ENCODE measurements around the gene NRXN3. TPM values are rescaled to one million over a fixed set of nuclear protein-coding genes. Genes with fewer than 3 reads are reported as not detected.
"Not testable (repeated sequence)": the region's sequence is repeated elsewhere in the genome, so short reads cannot be mapped to it uniquely, and the experiment has no call there.

Gene NRXN3
- total RNA-seq, 1 experiment from 2014 or later = 1.1 TPM

DNA sequence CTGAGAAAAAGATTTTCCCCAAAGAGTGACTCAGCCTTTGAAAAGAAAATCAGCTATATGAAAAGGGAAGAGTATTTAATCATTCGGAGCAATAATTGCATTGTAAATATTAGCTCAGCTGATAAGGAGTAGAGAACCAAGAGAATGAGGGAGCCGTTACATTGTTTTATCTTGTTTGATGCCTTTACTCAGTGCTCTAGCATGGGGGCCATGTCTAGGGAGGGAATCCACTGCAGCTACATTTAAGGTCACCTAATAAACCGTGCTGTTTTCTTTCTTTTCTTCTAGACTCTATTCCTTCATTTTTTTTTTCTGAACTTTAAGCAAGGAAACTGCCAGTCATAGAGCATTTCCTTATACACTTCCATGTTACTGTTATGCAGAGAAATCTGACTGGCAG lies 1594.2 kb downstream of the NRXN3 start:
- H3K4me2 ChIP-seq (ENCODE audit: low read length) = peak overlapping the region; percentile 32
- no peak overlapping the region for H2AFZ ChIP-seq (ENCODE audit: low read length)
- ChIA-PET POLR2A (ENCODE audit: unreplicated experiment) (interaction anchor here (0.6 kb wide), 1 partner anchor 365 kb away, joined by 3 read pairs; no protein-coding TSS in a partner anchor), CTCF (interaction anchor here (0.6 kb wide), 1 partner anchor 831 kb away, joined by 23 read pairs; no protein-coding TSS in a partner anchor)
- DNase-seq (peak; percentile 39), ATAC-seq (peak; percentile 59)
- peak overlapping the region; percentile 47; the same call in 1 of the 2 replicates for H3K27ac ChIP-seq (ENCODE audit: low read length)
- H3K9ac ChIP-seq (ENCODE audit: low read length) = no peak overlapping the region
- H3K27me3 ChIP-seq (ENCODE audit: low read length) = no peaks in the 10 kb centered on the region
- H3K9me2 ChIP-seq (replicated peaks; ENCODE audit: low read length) = no peaks in the 10 kb centered on the region
- H3K36me3 ChIP-seq (ENCODE audit: low read depth, low read length) = no peaks in the 10 kb centered on the region
- H3K4me3 ChIP-seq (ENCODE audit: low read length) = no peak overlapping the region
- H3K9me3 ChIP-seq (ENCODE audit: low read length) = no peaks in the 10 kb centered on the region
- intact Hi-C loops (cut with micrococcal nuclease) = no loop called here
- no peak for TF ChIP-seq EZH2 (IDR thresholded peaks at IDR 0.05; ENCODE audit: low read length, unreplicated experiment)
- no peak for TF ChIP-seq EZH2phosphoT487 (IDR thresholded peaks at IDR 0.05; ENCODE audit: borderline replicate concordance, low read length)
- TF ChIP-seq, protein P1, sequence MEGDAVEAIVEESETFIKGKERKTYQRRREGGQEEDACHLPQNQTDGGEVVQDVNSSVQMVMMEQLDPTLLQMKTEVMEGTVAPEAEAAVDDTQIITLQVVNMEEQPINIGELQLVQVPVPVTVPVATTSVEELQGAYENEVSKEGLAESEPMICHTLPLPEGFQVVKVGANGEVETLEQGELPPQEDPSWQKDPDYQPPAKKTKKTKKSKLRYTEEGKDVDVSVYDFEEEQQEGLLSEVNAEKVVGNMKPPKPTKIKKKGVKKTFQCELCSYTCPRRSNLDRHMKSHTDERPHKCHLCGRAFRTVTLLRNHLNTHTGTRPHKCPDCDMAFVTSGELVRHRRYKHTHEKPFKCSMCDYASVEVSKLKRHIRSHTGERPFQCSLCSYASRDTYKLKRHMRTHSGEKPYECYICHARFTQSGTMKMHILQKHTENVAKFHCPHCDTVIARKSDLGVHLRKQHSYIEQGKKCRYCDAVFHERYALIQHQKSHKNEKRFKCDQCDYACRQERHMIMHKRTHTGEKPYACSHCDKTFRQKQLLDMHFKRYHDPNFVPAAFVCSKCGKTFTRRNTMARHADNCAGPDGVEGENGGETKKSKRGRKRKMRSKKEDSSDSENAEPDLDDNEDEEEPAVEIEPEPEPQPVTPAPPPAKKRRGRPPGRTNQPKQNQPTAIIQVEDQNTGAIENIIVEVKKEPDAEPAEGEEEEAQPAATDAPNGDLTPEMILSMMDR (conservative IDR thresholded peaks at IDR 0.05; ENCODE audit: low read depth, low read length) = no peak
- H3K79me2 ChIP-seq (ENCODE audit: low read length) = no peaks in the 10 kb centered on the region
- BruUV-seq (replicated peaks) = no TSS peak
- H3K4me1 ChIP-seq (ENCODE audit: insufficient read depth, low read length) = peaks cover 16% of the 10 kb centered on the region
- H3F3A ChIP-seq (ENCODE audit: low read length, unreplicated experiment) = no peaks in the 10 kb centered on the region
- no peaks in the 10 kb centered on the region for H4K20me1 ChIP-seq (ENCODE audit: low read length)

- ChIA-PET POLR2A (ENCODE audit: unreplicated experiment) (no interaction called here), CTCF (no interaction called here)
- intact Hi-C loops (cut with micrococcal nuclease) = no loop called here
- H4K20me1 ChIP-seq (ENCODE audit: low read length) = no peaks in the 10 kb centered on the region
- H3K79me2 ChIP-seq (ENCODE audit: low read length) = no peaks in the 10 kb centered on the region
- H3K27ac ChIP-seq (ENCODE audit: low read length) = no peak overlapping the region
- no peaks in the 10 kb centered on the region for H3K9me2 ChIP-seq (replicated peaks; ENCODE audit: low read length)
- peaks cover 16% of the 10 kb centered on the region for H3K4me1 ChIP-seq (ENCODE audit: insufficient read depth, low read length)
- no TSS peak for BruUV-seq (replicated peaks)
- no peak overlapping the region for H2AFZ ChIP-seq (ENCODE audit: low read length)
- no peak for DNase-seq
- H3K9ac ChIP-seq (ENCODE audit: low read length) = no peak overlapping the region
- H3K4me2 ChIP-seq (ENCODE audit: low read length) = no peak overlapping the region
- no peaks in the 10 kb centered on the region for H3K9me3 ChIP-seq (ENCODE audit: low read length)
- ATAC-seq = no peak
- H3K27me3 ChIP-seq (ENCODE audit: low read length) = no peaks in the 10 kb centered on the region
- H3F3A ChIP-seq (ENCODE audit: low read length, unreplicated experiment) = no peaks in the 10 kb centered on the region
- TF ChIP-seq, protein P1 (conservative IDR thresholded peaks at IDR 0.05; ENCODE audit: low read depth, low read length) = no peak
- no peak for TF ChIP-seq EZH2phosphoT487 (IDR thresholded peaks at IDR 0.05; ENCODE audit: borderline replicate concordance, low read length)
- no peak for TF ChIP-seq EZH2 (IDR thresholded peaks at IDR 0.05; ENCODE audit: low read length, unreplicated experiment)
- H3K4me3 ChIP-seq (ENCODE audit: low read length) = no peak overlapping the region
- no peaks in the 10 kb centered on the region for H3K36me3 ChIP-seq (ENCODE audit: low read depth, low read length)
These were observed 1596.3 kb downstream of the NRXN3 start for GRCh38 chr14:79766511-79766910.

DNA sequence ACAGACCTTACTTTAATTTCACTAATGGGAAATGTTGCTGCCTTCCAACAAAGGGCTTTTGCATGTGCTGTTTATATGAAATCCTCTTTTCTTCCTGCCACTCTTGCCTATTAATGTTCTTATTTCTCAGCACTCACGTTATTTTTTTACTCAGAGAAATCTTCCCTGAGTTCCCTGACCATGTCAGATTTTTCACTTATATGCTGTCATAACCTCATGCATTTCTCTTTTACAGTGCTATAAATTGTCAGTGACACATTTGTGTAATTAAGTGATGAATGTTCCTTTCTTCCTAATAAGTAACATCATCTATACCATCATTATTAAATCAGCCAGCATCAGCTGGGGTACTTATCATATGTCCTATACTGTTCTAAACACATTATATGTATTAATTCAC lies 1597.1 kb downstream of the NRXN3 start:
- BruUV-seq (replicated peaks) = no TSS peak
- Histone ChIP-seq H3K79me2 (ENCODE audit: low read length) (no peaks in the 10 kb centered on the region), H3K27me3 (ENCODE audit: low read length) (no peaks in the 10 kb centered on the region), H2AFZ (ENCODE audit: low read length) (no peak overlapping the region), H3K9me3 (ENCODE audit: low read length) (no peaks in the 10 kb centered on the region), H3K9me2 (replicated peaks; ENCODE audit: low read length) (no peaks in the 10 kb centered on the region), H3F3A (ENCODE audit: low read length, unreplicated experiment) (no peaks in the 10 kb centered on the region), H3K36me3 (ENCODE audit: low read depth, low read length) (no peaks in the 10 kb centered on the region), H3K9ac (ENCODE audit: low read length) (no peak overlapping the region), H3K4me2 (ENCODE audit: low read length) (no peak overlapping the region), H3K4me3 (ENCODE audit: low read length) (no peak overlapping the region), H4K20me1 (ENCODE audit: low read length) (no peaks in the 10 kb centered on the region), H3K27ac (ENCODE audit: low read length) (no peak overlapping the region), H3K4me1 (ENCODE audit: insufficient read depth, low read length) (peaks cover 16% of the 10 kb centered on the region)
- TF ChIP-seq EZH2 (IDR thresholded peaks at IDR 0.05; ENCODE audit: low read length, unreplicated experiment) = no peak
- no peak for TF ChIP-seq EZH2phosphoT487 (IDR thresholded peaks at IDR 0.05; ENCODE audit: borderline replicate concordance, low read length)
- TF ChIP-seq, protein P1 (conservative IDR thresholded peaks at IDR 0.05; ENCODE audit: low read depth, low read length) = no peak
- POLR2A ChIA-PET (ENCODE audit: unreplicated experiment) = no interaction called here
- ATAC-seq (no peak), DNase-seq (no peak)
- intact Hi-C loops (cut with micrococcal nuclease) = no loop called here
- CTCF ChIA-PET = no interaction called here

GRCh38 chr14:79767721-79768120 lies 1597.5 kb downstream of the NRXN3 start:
- BruUV-seq (replicated peaks); H3F3A ChIP-seq (ENCODE audit: low read length, unreplicated experiment); H2AFZ ChIP-seq (ENCODE audit: low read length); CTCF ChIA-PET; H3K4me3 ChIP-seq (ENCODE audit: low read length); DNase-seq; POLR2A ChIA-PET (ENCODE audit: unreplicated experiment); H3K36me3 ChIP-seq (ENCODE audit: low read depth, low read length); H3K79me2 ChIP-seq (ENCODE audit: low read length); H3K9me2 ChIP-seq (replicated peaks; ENCODE audit: low read length); H3K27ac ChIP-seq (ENCODE audit: low read length); H3K27me3 ChIP-seq (ENCODE audit: low read length); H4K20me1 ChIP-seq (ENCODE audit: low read length); H3K9me3 ChIP-seq (ENCODE audit: low read length); H3K4me2 ChIP-seq (ENCODE audit: low read length); ATAC-seq; intact Hi-C loops (cut with micrococcal nuclease); H3K9ac ChIP-seq (ENCODE audit: low read length): not testable (repeated sequence)
- H3K4me1 ChIP-seq (ENCODE audit: insufficient read depth, low read length) = peaks cover 16% of the 10 kb centered on the region
